Omental fat pad (tissue), 4 donors: ENCODE measurements around the gene GIMAP4. TPM values are rescaled to one million over a fixed set of nuclear protein-coding genes. Genes with fewer than 3 reads are reported as not detected.

Experiments used
- total RNA-seq, 4 donors: library from RNA; depleted of rRNA; stranded (reverse); fragments of >200 nt; gene quantifications; one replicate each; pipeline ENCODE4 v1.1.0, GENCODE V29; 2016

The GIMAP4 gene
- total RNA-seq, 4 donors from 2014 or later = 16.1 to 135 (median 47.8) TPM

Other genes with a start within 250 kb of the GIMAP4 start
- gene LRRC61, start 244.0 kb upstream of the GIMAP4 start, total RNA-seq = 10 to 100 TPM in 1 of 4 donors, 1 to 10 TPM in 3; 3.2 to 13.4 (median 8.6) TPM
- 10 to 100 TPM in 1 of 4 donors, 1 to 10 TPM in 3; 1.1 to 12.9 (median 4.9) TPM for gene ACTR3C, start 243.8 kb upstream of the GIMAP4 start, total RNA-seq
- 100 to 1,000 TPM in 3 of 4 donors, 10 to 100 TPM in 1; 93.9 to 433 (median 218) TPM for gene RARRES2, start 225.8 kb upstream of the GIMAP4 start, total RNA-seq
- gene REPIN1, start 198.6 kb upstream of the GIMAP4 start, total RNA-seq = 10 to 100 TPM; 40.6 to 55.7 (median 49.3) TPM
- 1 to 10 TPM in 3 of 4 donors, under 1 TPM in 1; 0.72 to 4.4 (median 1.4) TPM for gene ZNF775, start 188.1 kb upstream of the GIMAP4 start, total RNA-seq
- gene GIMAP8, start 116.8 kb upstream of the GIMAP4 start, total RNA-seq = 10 to 100 TPM in 3 of 4 donors, 1 to 10 TPM in 1; 3.0 to 42.9 (median 14.8) TPM
- gene GIMAP7, start 52.5 kb upstream of the GIMAP4 start, total RNA-seq = 100 to 1,000 TPM in 1 of 4 donors, 10 to 100 TPM in 2, 1 to 10 TPM in 1; 5.8 to 102 (median 27.2) TPM
- gene GIMAP6, start 65.0 kb downstream of the GIMAP4 start, total RNA-seq = 100 to 1,000 TPM in 1 of 4 donors, 10 to 100 TPM in 3; 16.8 to 135 (median 48.3) TPM
- 10 to 100 TPM; 10.1 to 44.0 (median 12.8) TPM for gene GIMAP2, start 118.3 kb downstream of the GIMAP4 start, total RNA-seq
- gene GIMAP1, start 149.2 kb downstream of the GIMAP4 start, total RNA-seq = 10 to 100 TPM in 2 of 4 donors, 1 to 10 TPM in 2; 2.1 to 32.2 (median 9.0) TPM
- gene GIMAP5, start 170.0 kb downstream of the GIMAP4 start, total RNA-seq = 100 to 1,000 TPM in 1 of 4 donors, 10 to 100 TPM in 3; 17.0 to 146 (median 56.9) TPM
- gene TMEM176B, start 233.0 kb downstream of the GIMAP4 start, total RNA-seq = 100 to 1,000 TPM in 1 of 4 donors, 10 to 100 TPM in 3; 35.9 to 122 (median 80.0) TPM
- gene TMEM176A, start 233.4 kb downstream of the GIMAP4 start, total RNA-seq = 100 to 1,000 TPM in 1 of 4 donors, 10 to 100 TPM in 3; 18.1 to 105 (median 48.6) TPM